ENCODE measurements around the gene TRIM33.
"Not testable (repeated sequence)": the region's sequence is repeated elsewhere in the genome, so short reads cannot be mapped to it uniquely, and the experiment has no call there.

TRIM33 gene

DNA sequence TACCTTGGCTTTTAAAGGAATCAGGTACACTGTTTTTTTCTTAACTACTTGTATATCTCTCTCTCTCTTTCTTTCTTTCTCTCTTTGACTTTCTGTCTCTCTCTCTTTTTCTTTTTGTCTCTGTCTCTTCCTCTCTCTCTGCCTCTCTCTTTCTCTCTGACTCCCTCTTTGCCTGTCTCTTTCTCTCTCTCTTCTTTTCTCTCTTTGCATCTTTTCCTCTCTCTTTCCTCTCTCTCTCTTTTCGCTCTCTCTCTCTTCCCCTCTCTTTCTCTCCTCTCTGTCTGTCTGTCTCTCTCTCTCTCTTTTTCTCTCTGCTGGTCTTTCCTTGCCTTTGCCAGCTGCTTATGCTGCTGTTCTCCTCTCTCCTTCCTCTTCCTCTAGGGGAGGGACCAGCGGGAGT, 143.2 kb downstream of the TRIM33 start:
- Histone ChIP-seq H3K27ac (ENCODE audit: low read depth, low read length, poor library complexity, severe bottlenecking) (no peak overlapping the region), H3K27me3 (ENCODE audit: insufficient read depth, low read length) (no peaks in the 10 kb centered on the region; the same call in 1 of the 2 replicates), H3K4me3 (ENCODE audit: low read depth, low read length, poor library complexity, severe bottlenecking) (no peak overlapping the region), H2AFZ (ENCODE audit: low read length) (no peak overlapping the region), H4K20me1 (ENCODE audit: insufficient read depth, low read length) (no peaks in the 10 kb centered on the region), H3K4me2 (ENCODE audit: low read length) (no peak overlapping the region), H3K9me2 (ENCODE audit: low read depth, low read length) (no peaks in the 10 kb centered on the region), H3K36me3 (ENCODE audit: insufficient read depth, low read length) (no peaks in the 10 kb centered on the region), H3K9me3 (ENCODE audit: low read length) (peaks cover under 1% of the 10 kb centered on the region; the same call in 1 of the 2 replicates), H3K9ac (ENCODE audit: low read length) (no peak overlapping the region), H3F3A (ENCODE audit: insufficient read depth, low read length) (no peaks in the 10 kb centered on the region), H3K4me1 (ENCODE audit: insufficient read depth, low read length, severe bottlenecking) (no peaks in the 10 kb centered on the region), H3K79me2 (ENCODE audit: insufficient read depth, low read length) (no peaks in the 10 kb centered on the region)
- no peak for TF ChIP-seq EZH2 (IDR thresholded peaks at IDR 0.05; ENCODE audit: borderline replicate concordance, low read length)
- TF ChIP-seq, protein P1, sequence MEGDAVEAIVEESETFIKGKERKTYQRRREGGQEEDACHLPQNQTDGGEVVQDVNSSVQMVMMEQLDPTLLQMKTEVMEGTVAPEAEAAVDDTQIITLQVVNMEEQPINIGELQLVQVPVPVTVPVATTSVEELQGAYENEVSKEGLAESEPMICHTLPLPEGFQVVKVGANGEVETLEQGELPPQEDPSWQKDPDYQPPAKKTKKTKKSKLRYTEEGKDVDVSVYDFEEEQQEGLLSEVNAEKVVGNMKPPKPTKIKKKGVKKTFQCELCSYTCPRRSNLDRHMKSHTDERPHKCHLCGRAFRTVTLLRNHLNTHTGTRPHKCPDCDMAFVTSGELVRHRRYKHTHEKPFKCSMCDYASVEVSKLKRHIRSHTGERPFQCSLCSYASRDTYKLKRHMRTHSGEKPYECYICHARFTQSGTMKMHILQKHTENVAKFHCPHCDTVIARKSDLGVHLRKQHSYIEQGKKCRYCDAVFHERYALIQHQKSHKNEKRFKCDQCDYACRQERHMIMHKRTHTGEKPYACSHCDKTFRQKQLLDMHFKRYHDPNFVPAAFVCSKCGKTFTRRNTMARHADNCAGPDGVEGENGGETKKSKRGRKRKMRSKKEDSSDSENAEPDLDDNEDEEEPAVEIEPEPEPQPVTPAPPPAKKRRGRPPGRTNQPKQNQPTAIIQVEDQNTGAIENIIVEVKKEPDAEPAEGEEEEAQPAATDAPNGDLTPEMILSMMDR (IDR thresholded peaks at IDR 0.05; ENCODE audit: low read length) = no peak

GRCh38 chr1:114363230-114363629, 147.8 kb downstream of the TRIM33 start:
- not testable (repeated sequence) for H3F3A ChIP-seq (ENCODE audit: insufficient read depth, low read length); H3K9me2 ChIP-seq (ENCODE audit: low read depth, low read length); H3K36me3 ChIP-seq (ENCODE audit: insufficient read depth, low read length); H3K4me2 ChIP-seq (ENCODE audit: low read length); H3K27me3 ChIP-seq (ENCODE audit: insufficient read depth, low read length); H3K4me1 ChIP-seq (ENCODE audit: insufficient read depth, low read length, severe bottlenecking); H3K4me3 ChIP-seq (ENCODE audit: low read depth, low read length, poor library complexity, severe bottlenecking); H3K27ac ChIP-seq (ENCODE audit: low read depth, low read length, poor library complexity, severe bottlenecking); H3K9me3 ChIP-seq (ENCODE audit: low read length); H3K9ac ChIP-seq (ENCODE audit: low read length); H4K20me1 ChIP-seq (ENCODE audit: insufficient read depth, low read length); H2AFZ ChIP-seq (ENCODE audit: low read length); H3K79me2 ChIP-seq (ENCODE audit: insufficient read depth, low read length)

GRCh38 chr1:114359791-114360190, 151.2 kb downstream of the TRIM33 start:
- H3K9me3 ChIP-seq (ENCODE audit: low read length) = peaks cover 4% of the 10 kb centered on the region; the same call in 1 of the 2 replicates
- no peak overlapping the region for H2AFZ ChIP-seq (ENCODE audit: low read length)
- no peaks in the 10 kb centered on the region for H3K79me2 ChIP-seq (ENCODE audit: insufficient read depth, low read length)
- H3K4me1 ChIP-seq (ENCODE audit: insufficient read depth, low read length, severe bottlenecking) = no peaks in the 10 kb centered on the region
- H3K36me3 ChIP-seq (ENCODE audit: insufficient read depth, low read length) = no peaks in the 10 kb centered on the region
- no peak overlapping the region for H3K9ac ChIP-seq (ENCODE audit: low read length)
- TF ChIP-seq, protein P1 (IDR thresholded peaks at IDR 0.05; ENCODE audit: low read length) = no peak
- TF ChIP-seq EZH2 (IDR thresholded peaks at IDR 0.05; ENCODE audit: borderline replicate concordance, low read length) = no peak
- no peak overlapping the region for H3K4me2 ChIP-seq (ENCODE audit: low read length)
- H4K20me1 ChIP-seq (ENCODE audit: insufficient read depth, low read length) = no peaks in the 10 kb centered on the region
- H3K27ac ChIP-seq (ENCODE audit: low read depth, low read length, poor library complexity, severe bottlenecking) = no peak overlapping the region
- no peaks in the 10 kb centered on the region; the same call in 1 of the 2 replicates for H3K27me3 ChIP-seq (ENCODE audit: insufficient read depth, low read length)
- no peaks in the 10 kb centered on the region for H3K9me2 ChIP-seq (ENCODE audit: low read depth, low read length)
- H3F3A ChIP-seq (ENCODE audit: insufficient read depth, low read length) = no peaks in the 10 kb centered on the region
- no peak overlapping the region for H3K4me3 ChIP-seq (ENCODE audit: low read depth, low read length, poor library complexity, severe bottlenecking)

GRCh38 chr1:114355240-114355639, 155.8 kb downstream of the TRIM33 start:
- H4K20me1 ChIP-seq (ENCODE audit: insufficient read depth, low read length) = no peaks in the 10 kb centered on the region
- no peaks in the 10 kb centered on the region for H3K36me3 ChIP-seq (ENCODE audit: insufficient read depth, low read length)
- no peaks in the 10 kb centered on the region for H3K9me2 ChIP-seq (ENCODE audit: low read depth, low read length)
- H3K27ac ChIP-seq (ENCODE audit: low read depth, low read length, poor library complexity, severe bottlenecking) = no peak overlapping the region
- peaks cover 13% of the 10 kb centered on the region for H3K4me1 ChIP-seq (ENCODE audit: insufficient read depth, low read length, severe bottlenecking)
- no peak for TF ChIP-seq EZH2 (IDR thresholded peaks at IDR 0.05; ENCODE audit: borderline replicate concordance, low read length)
- TF ChIP-seq, protein P1 (IDR thresholded peaks at IDR 0.05; ENCODE audit: low read length) = no peak
- H3K4me2 ChIP-seq (ENCODE audit: low read length) = no peak overlapping the region
- H3K9ac ChIP-seq (ENCODE audit: low read length) = no peak overlapping the region
- no peak overlapping the region for H2AFZ ChIP-seq (ENCODE audit: low read length)
- H3F3A ChIP-seq (ENCODE audit: insufficient read depth, low read length) = no peaks in the 10 kb centered on the region
- no peak overlapping the region for H3K4me3 ChIP-seq (ENCODE audit: low read depth, low read length, poor library complexity, severe bottlenecking)
- H3K79me2 ChIP-seq (ENCODE audit: insufficient read depth, low read length) = no peaks in the 10 kb centered on the region
- no peaks in the 10 kb centered on the region for H3K27me3 ChIP-seq (ENCODE audit: insufficient read depth, low read length)
- no peaks in the 10 kb centered on the region for H3K9me3 ChIP-seq (ENCODE audit: low read length)
